Measurements from ENCODE around the gene RBMS1. TPM values are rescaled to one million over a fixed set of nuclear protein-coding genes. Genes with fewer than 3 reads are reported as not detected.

RBMS1 gene
- total RNA-seq, 1 donor = 111 TPM

GRCh38 chr2:160362541-160362940 is 131.1 kb downstream of the RBMS1 start:
- DNase-seq (ENCODE audit: insufficient read length, low spot score, missing footprints) = no peak
- Histone ChIP-seq H3K4me3 (ENCODE audit: insufficient read depth, low read length) (no peak overlapping the region), H4K20me1 (ENCODE audit: insufficient read depth, low read length) (peaks cover 8% of the 10 kb centered on the region), H3K9me3 (ENCODE audit: low read depth, low read length) (no peaks in the 10 kb centered on the region), H3K36me3 (ENCODE audit: insufficient read depth, low read length) (peaks cover 18% of the 10 kb centered on the region), H3K27ac (ENCODE audit: low read depth, low read length) (no peak overlapping the region), H3K4me2 (ENCODE audit: insufficient read depth, low read length) (no peak overlapping the region), H3K27me3 (ENCODE audit: insufficient read depth, low read length) (no peaks in the 10 kb centered on the region), H2AFZ (ENCODE audit: low read length) (no peak overlapping the region), H3K4me1 (ENCODE audit: insufficient read depth, low read length) (peaks cover 46% of the 10 kb centered on the region), H3K79me2 (ENCODE audit: insufficient read depth, low read length) (peaks cover 94% of the 10 kb centered on the region)
- TF ChIP-seq CTCF (IDR thresholded peaks at IDR 0.05; ENCODE audit: extremely low read depth, low read depth, low read length) = no peak

GRCh38 chr2:160362018-160362417 is 131.6 kb downstream of the RBMS1 start:
- no peak for DNase-seq (ENCODE audit: insufficient read length, low spot score, missing footprints)
- Histone ChIP-seq H4K20me1 (ENCODE audit: insufficient read depth, low read length) (peaks cover 8% of the 10 kb centered on the region), H3K4me2 (ENCODE audit: insufficient read depth, low read length) (no peak overlapping the region), H3K27ac (ENCODE audit: low read depth, low read length) (no peak overlapping the region), H3K36me3 (ENCODE audit: insufficient read depth, low read length) (peaks cover 18% of the 10 kb centered on the region), H2AFZ (ENCODE audit: low read length) (no peak overlapping the region), H3K4me1 (ENCODE audit: insufficient read depth, low read length) (peaks cover 41% of the 10 kb centered on the region), H3K9me3 (ENCODE audit: low read depth, low read length) (no peaks in the 10 kb centered on the region), H3K79me2 (ENCODE audit: insufficient read depth, low read length) (peaks cover 95% of the 10 kb centered on the region), H3K4me3 (ENCODE audit: insufficient read depth, low read length) (no peak overlapping the region), H3K27me3 (ENCODE audit: insufficient read depth, low read length) (no peaks in the 10 kb centered on the region)
- no peak for TF ChIP-seq CTCF (IDR thresholded peaks at IDR 0.05; ENCODE audit: extremely low read depth, low read depth, low read length)

- Histone ChIP-seq H3K27ac (ENCODE audit: low read depth, low read length) (no peak overlapping the region), H2AFZ (ENCODE audit: low read length) (no peak overlapping the region), H3K79me2 (ENCODE audit: insufficient read depth, low read length) (peaks cover 95% of the 10 kb centered on the region), H3K4me1 (ENCODE audit: insufficient read depth, low read length) (peaks cover 34% of the 10 kb centered on the region), H3K4me2 (ENCODE audit: insufficient read depth, low read length) (no peak overlapping the region), H3K27me3 (ENCODE audit: insufficient read depth, low read length) (no peaks in the 10 kb centered on the region), H3K36me3 (ENCODE audit: insufficient read depth, low read length) (peaks cover 6% of the 10 kb centered on the region), H3K9me3 (ENCODE audit: low read depth, low read length) (no peaks in the 10 kb centered on the region), H4K20me1 (ENCODE audit: insufficient read depth, low read length) (peaks cover 12% of the 10 kb centered on the region), H3K4me3 (ENCODE audit: insufficient read depth, low read length) (no peak overlapping the region)
- TF ChIP-seq CTCF (IDR thresholded peaks at IDR 0.05; ENCODE audit: extremely low read depth, low read depth, low read length) = no peak
- no peak for DNase-seq (ENCODE audit: insufficient read length, low spot score, missing footprints)
These were observed 133.4 kb downstream of the RBMS1 start for GRCh38 chr2:160360089-160360757.

GRCh38 chr2:160358046-160358445 is 135.6 kb downstream of the RBMS1 start:
- H4K20me1 ChIP-seq (ENCODE audit: insufficient read depth, low read length) = peaks cover 12% of the 10 kb centered on the region
- H3K27ac ChIP-seq (ENCODE audit: low read depth, low read length) = peak overlapping the region; percentile 15
- no peaks in the 10 kb centered on the region for H3K9me3 ChIP-seq (ENCODE audit: low read depth, low read length)
- H3K36me3 ChIP-seq (ENCODE audit: insufficient read depth, low read length) = no peaks in the 10 kb centered on the region
- no peak overlapping the region for H3K4me3 ChIP-seq (ENCODE audit: insufficient read depth, low read length)
- H3K4me1 ChIP-seq (ENCODE audit: insufficient read depth, low read length) = peaks cover 23% of the 10 kb centered on the region
- DNase-seq (ENCODE audit: insufficient read length, low spot score, missing footprints) = no peak
- no peaks in the 10 kb centered on the region for H3K27me3 ChIP-seq (ENCODE audit: insufficient read depth, low read length)
- no peak overlapping the region for H2AFZ ChIP-seq (ENCODE audit: low read length)
- TF ChIP-seq CTCF (IDR thresholded peaks at IDR 0.05; ENCODE audit: extremely low read depth, low read depth, low read length) = no peak
- H3K4me2 ChIP-seq (ENCODE audit: insufficient read depth, low read length) = peak overlapping the region; percentile 1
- peaks cover 94% of the 10 kb centered on the region for H3K79me2 ChIP-seq (ENCODE audit: insufficient read depth, low read length)
